ENCODE measurements around the gene CDK8.
"Not testable (repeated sequence)": the region's sequence is repeated elsewhere in the genome, so short reads cannot be mapped to it uniquely, and the experiment has no call there.

CDK8 gene

GRCh38 chr13:26253787-26254582 lies at the start of gene CDK8:
Gene CDK8, plus strand, starts transcription at chr13:26254129. Its CDS starts 513 bp downstream, at chr13:26254642.
- peak; percentile 78 for DNase-seq

- no peak for DNase-seq
Measured at GRCh38 chr13:26208287-26208686, 45.6 kb upstream of the CDK8 start.

GRCh38 chr13:26213345-26213744 lies 40.6 kb upstream of the CDK8 start:
- no peak for DNase-seq

DNA sequence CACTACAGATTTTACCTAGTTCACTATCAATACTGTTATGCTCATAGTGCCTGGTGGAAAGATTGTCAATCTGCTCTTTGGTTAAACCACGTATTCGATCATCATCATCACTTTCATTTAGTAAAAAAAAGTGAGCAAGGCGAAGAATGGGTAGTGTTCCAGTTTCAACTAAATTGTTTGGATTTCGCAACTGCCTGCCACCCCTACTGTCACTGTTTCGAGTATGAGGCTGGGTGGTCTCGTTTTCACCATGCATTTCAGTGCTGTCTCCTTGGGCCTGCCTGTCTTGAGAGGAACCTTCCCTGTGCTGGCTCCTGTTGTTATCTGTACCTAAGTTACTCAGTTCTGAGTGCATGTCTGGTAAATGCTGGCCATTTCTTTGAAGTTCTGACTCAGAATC lies 39.9 kb upstream of the CDK8 start:
- DNase-seq = no peak

DNA sequence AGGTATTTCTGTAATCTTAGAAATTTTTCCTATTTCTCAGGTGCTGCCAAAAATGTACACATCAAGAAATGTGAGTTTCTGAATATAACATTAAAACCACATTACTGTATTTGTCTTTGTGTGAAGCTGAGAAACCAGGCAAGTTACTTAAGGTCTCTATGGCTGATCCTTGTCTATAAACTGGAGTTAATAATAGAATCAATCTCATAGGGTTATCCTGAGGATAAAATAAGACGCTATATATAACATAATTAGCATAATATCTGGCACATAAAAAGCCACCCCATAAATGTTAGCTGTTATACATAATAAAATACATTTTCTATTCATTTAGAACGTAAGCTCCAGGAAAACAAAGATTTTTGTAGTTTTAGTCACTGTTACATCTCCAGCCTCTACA lies 37.9 kb upstream of the CDK8 start:
- DNase-seq = no peak

DNA sequence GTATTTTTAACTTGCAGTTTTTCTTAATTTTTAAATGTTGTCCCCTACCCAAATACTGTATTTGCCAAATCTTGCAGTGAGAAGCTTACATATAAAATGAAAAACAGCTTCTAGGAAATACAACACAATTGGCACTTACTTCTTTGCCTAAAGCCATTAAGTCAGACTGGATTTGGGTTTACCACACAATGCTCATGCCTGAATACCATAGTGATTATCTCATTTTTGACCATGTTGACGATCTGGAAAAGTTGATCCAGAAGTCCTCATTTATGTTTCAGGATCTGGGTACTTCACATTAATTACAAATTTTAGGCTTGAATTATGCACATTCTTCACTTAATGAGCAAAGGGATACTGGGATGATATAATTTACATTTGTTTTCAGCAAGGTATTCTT lies 34.2 kb upstream of the CDK8 start:
- no peak for DNase-seq

DNA sequence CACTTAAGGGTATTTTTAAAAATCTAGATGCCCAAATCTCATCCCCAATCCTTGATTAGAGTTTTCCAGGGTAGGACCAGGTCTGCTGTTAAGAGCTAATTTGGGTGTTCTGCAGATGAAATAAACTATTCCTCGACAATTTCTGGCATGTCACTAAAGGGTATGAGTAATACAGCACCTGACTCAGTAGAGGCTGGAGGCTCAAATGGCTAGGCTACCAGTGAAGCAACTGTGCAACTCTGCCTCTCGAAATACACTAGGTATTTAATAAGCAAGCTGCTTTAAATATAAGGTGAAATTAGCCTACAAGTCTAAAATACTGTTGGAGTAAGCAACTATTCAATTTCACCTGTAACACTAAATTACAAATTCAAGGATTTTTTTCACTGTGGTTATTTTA lies 33.4 kb upstream of the CDK8 start:
- no peak for DNase-seq

GRCh38 chr13:26221399-26221720 lies 32.6 kb upstream of the CDK8 start:
- DNase-seq = no peak

GRCh38 chr13:26221721-26222519 lies 32.0 kb upstream of the CDK8 start, which contains the start of gene RNF6:
Gene RNF6, minus strand, starts transcription at chr13:26222314. Its CDS starts 2,665 bp downstream, at chr13:26219649.
- peak; percentile 86 for DNase-seq

GRCh38 chr13:26222520-26223046 lies 31.3 kb upstream of the CDK8 start:
- no peak for DNase-seq

DNA sequence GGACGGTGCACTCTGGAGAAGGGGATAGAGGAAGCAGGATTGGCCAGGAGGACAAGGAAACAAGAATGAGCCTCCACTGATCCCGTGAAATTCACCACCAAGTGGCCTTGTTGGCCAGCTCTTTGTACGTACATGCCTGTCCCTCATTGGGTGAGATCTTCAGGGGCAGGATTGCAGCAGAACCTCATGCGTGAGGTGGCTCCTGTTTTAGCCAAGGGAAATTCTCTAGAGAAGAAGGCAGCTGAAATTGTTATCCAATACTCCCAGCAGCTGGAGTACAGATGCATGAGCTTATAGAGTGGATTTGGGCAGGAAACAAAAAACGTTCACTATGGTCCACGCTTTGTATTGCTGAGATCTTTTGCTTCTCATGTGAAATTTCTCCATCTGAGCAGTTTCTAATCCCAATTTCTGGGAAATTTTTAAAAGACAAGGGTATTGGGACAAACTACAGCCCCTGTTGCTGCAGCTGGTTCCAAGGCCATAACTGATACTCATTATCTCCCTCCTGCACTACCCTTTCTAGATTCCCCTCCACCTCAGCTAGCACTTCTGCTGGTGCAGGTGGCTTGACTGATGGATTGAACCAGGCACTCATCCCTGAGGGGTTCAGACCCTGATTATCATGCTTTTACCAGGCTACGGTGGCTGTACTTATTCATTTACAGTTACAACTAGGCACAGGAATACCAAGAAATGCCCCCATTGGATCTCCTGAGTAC lies 27.9 kb upstream of the CDK8 start:
- DNase-seq = no peak

DNA sequence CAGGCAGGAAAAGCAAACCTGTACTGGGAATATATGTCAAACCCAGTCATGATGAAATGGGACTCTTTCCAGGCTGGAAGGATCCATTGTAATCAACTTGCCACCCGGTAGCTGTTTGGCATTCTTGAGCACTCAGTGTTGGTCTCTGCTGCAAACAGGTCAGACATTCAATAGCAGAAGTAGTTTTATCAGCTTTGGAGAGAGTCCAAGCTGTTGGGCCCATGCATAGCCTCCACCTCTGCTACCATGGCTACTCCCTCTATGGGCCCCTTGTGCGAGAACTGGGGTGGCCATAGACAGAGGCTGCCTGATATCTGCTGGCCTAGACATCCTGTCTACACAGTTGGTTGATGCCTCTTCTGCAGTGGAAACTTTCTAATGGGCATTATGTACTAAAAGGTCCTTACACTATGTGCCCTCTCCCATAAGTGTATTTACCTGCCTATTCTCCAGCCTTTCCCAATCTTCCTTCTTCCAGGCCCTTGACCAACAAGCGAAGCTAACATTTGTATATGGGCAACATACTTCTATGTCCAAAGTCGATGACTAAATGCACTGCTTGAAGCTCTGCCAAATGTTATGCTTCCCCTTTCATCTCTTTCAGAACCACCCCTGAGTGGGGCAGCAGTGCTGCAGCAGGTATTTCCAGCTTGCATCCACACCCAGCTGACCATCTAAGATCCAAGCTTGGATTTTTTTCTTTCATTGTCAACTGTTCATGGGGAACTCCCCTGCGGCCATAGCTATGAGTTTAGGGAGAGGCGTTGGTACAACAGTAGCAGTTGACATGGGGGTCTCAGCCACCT lies 26.6 kb upstream of the CDK8 start:
- no peak for DNase-seq

DNA sequence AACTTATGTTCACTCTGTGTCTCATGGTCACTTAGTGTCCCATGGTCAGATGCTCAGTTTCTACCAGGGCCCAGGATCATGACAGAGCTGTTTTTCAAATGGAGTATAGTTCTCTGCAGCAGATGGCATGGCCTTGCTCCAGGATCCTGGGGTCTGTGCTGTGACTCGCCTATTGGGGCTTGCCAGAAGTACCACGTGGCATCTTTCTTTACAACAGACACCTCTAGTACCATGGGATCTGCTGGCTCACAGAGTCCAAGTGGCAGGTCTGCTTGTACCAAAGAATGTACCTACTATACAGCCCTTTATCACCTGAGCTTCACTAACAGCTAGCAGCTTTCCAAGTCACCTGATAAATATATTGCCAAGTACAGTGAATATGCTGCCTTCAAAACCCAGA lies 25.8 kb upstream of the CDK8 start:
- no peak for DNase-seq

- DNase-seq = no peak
Measured at GRCh38 chr13:26229080-26229615, 24.8 kb upstream of the CDK8 start.

- no peak for DNase-seq
Measured at GRCh38 chr13:26230703-26231102, 23.2 kb upstream of the CDK8 start.

GRCh38 chr13:26236296-26236695 lies 17.6 kb upstream of the CDK8 start:
- DNase-seq = no peak

- DNase-seq = no peak
Measured at GRCh38 chr13:26246154-26246553, 7.8 kb upstream of the CDK8 start.

GRCh38 chr13:26247011-26247410 lies 6.9 kb upstream of the CDK8 start:
- no peak for DNase-seq

GRCh38 chr13:26247608-26248007 lies 6.3 kb upstream of the CDK8 start:
- no peak for DNase-seq

GRCh38 chr13:26249551-26249950 lies 4.4 kb upstream of the CDK8 start:
- no peak for DNase-seq

DNA sequence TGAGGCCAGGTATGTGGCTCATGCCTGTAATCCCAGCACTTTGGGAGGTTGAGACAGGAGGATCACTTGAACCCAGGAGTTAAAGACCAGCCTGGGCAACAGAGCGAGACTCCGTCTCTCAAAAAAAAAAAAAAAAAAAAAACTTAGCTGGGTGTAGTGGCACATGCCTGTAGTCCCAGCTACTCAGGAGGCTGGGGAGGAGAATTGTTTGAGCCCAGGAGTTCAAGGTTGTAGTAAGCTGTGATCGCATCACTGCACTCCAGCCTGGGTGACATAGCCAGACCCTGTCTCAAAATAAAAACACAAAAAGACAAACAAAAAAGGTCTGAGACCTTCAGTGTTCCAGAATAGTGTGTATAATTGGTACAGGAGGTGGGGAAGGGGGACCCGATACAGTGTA lies 1.9 kb upstream of the CDK8 start:
- not testable (repeated sequence) for DNase-seq

GRCh38 chr13:26253262-26253786 lies 605 bp upstream of the CDK8 start:
- DNase-seq = no peak

Measured in NCI-H2107 (cell line).